Central memory CD8-positive, alpha-beta T cell (primary cell): ENCODE data around the gene ATL3.
"Not testable (repeated sequence)": the region's sequence is repeated elsewhere in the genome, so short reads cannot be mapped to it uniquely, and the experiment has no call there.

Experiments
- ATAC-seq: fragments of 150-1000 bp; cut with Tn5 transposase; replicated peaks from 2 replicates; pipeline ENCODE4 v1.10.0; 2022; ENCODE audit warnings: mild to moderate bottlenecking, moderate FRiP score, moderate number of reproducible peaks; ENCODE audit not compliant: poor library complexity, severe bottlenecking; ENCODE audit errors: extremely low read depth
- DNase-seq, 2 donors: peaks; one replicate each; pipeline ENCODE4 v3.0.0; 2021; ENCODE audit warnings: low spot score in 2 of 2
- H3K27ac Mint-ChIP-seq: one replicate; pipeline ENCODE4 v1.8.0; 2022; ENCODE audit warnings: low read depth, mild to moderate bottlenecking, moderate library complexity, mixed read lengths
- H3K27me3 Mint-ChIP-seq: one replicate; pipeline ENCODE4 v1.8.0; 2022; ENCODE audit warnings: mixed read lengths
- H3K36me3 Mint-ChIP-seq: one replicate; pipeline ENCODE4 v1.8.0; 2022; ENCODE audit warnings: mild to moderate bottlenecking, moderate library complexity, mixed read lengths; ENCODE audit not compliant: insufficient read depth
- H3K4me1 Mint-ChIP-seq: one replicate; pipeline ENCODE4 v1.8.0; 2022; ENCODE audit warnings: mixed read lengths
- H3K4me3 Mint-ChIP-seq: one replicate; pipeline ENCODE4 v1.8.0; 2022; ENCODE audit warnings: mild to moderate bottlenecking, moderate library complexity, mixed read lengths
- H3K9me3 Mint-ChIP-seq: one replicate; pipeline ENCODE4 v1.8.0; 2022; ENCODE audit warnings: mixed read lengths

The ATL3 gene

DNA sequence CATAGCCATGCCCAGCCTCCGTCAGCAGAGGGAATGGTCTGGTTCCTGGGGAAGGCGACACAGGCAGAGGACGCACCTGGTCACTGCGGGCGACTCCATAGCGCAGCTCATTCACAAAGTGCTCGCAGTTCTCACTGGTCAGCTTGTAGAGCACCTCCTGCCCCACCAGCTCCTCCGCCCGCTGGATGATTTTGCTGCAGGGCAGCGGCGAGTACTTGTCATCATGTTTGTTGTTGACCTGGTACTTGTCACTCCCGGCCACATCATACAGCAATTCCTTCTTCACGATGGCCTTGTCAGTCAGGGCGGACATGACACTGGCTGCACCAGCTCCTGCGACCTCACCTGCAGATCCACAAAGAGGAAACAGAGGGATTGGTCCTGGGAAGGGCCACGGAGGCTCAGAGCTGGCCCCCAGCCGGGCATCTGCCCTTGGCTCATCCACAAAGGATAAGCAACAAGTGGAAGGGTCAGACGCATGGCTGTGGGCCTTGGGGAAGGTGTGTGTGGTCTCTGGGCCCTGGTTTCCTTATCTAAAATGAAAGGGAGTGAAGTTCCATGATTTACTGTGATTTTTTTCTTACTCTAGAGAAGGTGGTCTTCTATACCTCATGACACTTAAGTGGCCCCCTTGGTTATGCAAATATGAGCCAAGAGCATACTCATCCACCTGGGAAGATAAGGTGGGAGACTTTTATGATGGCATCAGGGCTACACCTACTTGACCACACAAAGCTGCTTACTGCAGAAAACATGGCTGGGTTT, 81.0 kb downstream of the ATL3 start:
- peaks cover 19% of the 10 kb centered on the region for H3K4me1 Mint-ChIP-seq
- H3K9me3 Mint-ChIP-seq = no peaks in the 10 kb centered on the region
- peaks cover 24% of the 10 kb centered on the region for H3K36me3 Mint-ChIP-seq
- no peak overlapping the region for H3K27ac Mint-ChIP-seq
- ATAC-seq = no peak
- no peak overlapping the region for H3K4me3 Mint-ChIP-seq
- no peak for DNase-seq
- no peaks in the 10 kb centered on the region for H3K27me3 Mint-ChIP-seq

DNA sequence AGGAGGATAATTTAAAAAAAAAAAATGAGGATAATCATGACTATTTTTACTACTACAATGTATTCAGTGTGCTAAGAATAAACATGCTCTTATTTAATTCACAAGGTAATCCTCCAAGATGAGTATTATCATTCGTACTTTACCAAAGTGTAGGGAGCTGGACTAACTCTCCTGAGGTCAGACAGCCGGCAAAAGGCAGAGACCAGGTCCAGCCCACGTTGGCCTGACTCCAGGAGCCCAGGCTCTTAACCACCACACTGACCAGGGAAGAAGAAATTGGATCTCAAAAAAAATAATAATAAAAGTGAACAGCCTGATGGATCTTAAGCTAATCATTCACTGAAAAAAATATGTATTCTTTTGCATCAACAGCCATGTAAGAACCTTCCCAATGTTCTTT, 82.2 kb downstream of the ATL3 start:
- H3K9me3 Mint-ChIP-seq = no peaks in the 10 kb centered on the region
- peak overlapping the region; percentile 17 for H3K27ac Mint-ChIP-seq
- DNase-seq = no peak
- H3K36me3 Mint-ChIP-seq = peaks cover 24% of the 10 kb centered on the region
- no peaks in the 10 kb centered on the region for H3K27me3 Mint-ChIP-seq
- peaks cover 14% of the 10 kb centered on the region for H3K4me1 Mint-ChIP-seq
- H3K4me3 Mint-ChIP-seq = no peak overlapping the region
- ATAC-seq = no peak

DNA sequence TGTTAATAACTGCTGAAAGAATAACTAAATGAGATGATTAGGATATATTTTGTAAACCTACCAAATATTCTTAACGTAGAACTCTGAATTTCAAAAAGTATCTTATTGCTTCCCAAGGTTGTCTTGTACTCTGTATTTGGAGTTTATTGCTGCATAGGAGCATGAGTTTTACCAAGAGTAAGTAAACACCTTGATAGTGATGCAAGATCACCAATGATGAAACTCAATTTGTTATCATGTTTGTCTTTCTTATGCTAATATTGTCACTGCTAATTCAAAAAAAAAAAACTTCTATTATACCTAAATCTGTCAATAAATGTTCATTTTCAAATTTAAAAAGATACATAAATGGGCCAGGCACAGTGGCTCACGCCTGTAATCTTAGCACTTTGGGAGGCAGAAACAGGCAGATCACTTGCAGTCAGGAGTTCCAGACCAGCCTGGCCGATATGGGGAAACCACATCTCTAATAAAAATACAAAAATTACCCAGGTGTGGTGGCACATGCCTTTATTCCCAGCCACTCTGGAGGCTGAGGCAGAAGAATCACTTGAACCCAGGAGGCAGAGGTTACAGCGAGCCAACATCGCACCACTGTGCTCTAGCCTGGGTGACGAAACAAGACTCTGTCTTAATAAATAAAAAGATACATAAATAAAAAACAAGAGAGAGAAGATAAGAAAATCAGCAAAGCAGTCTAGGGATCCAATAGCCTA, 84.6 kb downstream of the ATL3 start:
- no peak overlapping the region for H3K4me3 Mint-ChIP-seq
- H3K4me1 Mint-ChIP-seq = peaks cover 29% of the 10 kb centered on the region
- H3K9me3 Mint-ChIP-seq = peaks cover 4% of the 10 kb centered on the region
- DNase-seq (no peak), ATAC-seq (no peak)
- H3K27ac Mint-ChIP-seq = no peak overlapping the region
- H3K36me3 Mint-ChIP-seq = peaks cover 24% of the 10 kb centered on the region
- no peaks in the 10 kb centered on the region for H3K27me3 Mint-ChIP-seq

DNA sequence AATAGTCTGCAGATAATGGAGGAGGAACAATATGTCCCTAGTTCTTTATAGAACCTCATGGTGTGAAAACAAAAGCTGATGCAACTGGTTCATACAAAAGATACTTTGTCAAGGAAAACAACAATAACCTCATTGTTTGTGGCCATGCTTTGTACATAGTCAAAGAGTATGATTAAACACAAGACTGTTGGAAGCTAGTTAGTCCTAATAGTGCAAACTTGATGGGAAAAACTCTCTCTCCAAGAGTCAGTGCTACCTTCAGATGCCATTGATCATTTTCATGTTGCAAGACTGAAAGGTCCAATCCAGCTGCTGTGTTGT, 87.9 kb downstream of the ATL3 start:
- Mint-ChIP-seq H3K9me3 (peaks cover 7% of the 10 kb centered on the region), H3K36me3 (peaks cover 17% of the 10 kb centered on the region)

DNA sequence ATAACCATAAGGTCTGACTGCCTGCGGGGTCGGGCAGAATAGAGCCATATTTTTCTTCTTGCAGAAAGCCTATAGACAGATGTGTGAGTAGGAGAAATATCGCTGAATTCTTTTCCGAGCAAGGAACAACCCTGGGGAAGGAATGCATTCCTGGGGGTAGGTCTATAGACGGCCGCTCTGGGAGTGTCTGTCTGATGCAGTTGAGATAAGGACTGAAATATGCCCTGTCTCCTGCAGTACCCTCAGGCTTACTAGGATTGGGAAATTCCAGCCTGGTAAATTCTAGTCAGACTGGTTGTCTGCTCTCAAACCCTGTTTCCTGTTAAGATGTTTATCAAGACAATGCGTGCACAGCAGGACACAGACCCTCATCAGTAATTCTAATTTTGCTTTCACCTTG, 90.0 kb downstream of the ATL3 start:
- not testable (repeated sequence) for H3K4me3 Mint-ChIP-seq, H3K27me3 Mint-ChIP-seq, ATAC-seq, DNase-seq, H3K9me3 Mint-ChIP-seq
- peaks cover 12% of the 10 kb centered on the region for H3K36me3 Mint-ChIP-seq
- peak overlapping the region; percentile 88 for H3K27ac Mint-ChIP-seq
- H3K4me1 Mint-ChIP-seq = peaks cover 27% of the 10 kb centered on the region

More for the DNA sequence above, 87.9 kb downstream of the ATL3 start:
- peak overlapping the region; percentile 88 for H3K27ac Mint-ChIP-seq
- H3K4me1 Mint-ChIP-seq = peaks cover 27% of the 10 kb centered on the region
- ATAC-seq (no peak), DNase-seq (no peak)
- H3K4me3 Mint-ChIP-seq = peak overlapping the region; percentile 42
- no peaks in the 10 kb centered on the region for H3K27me3 Mint-ChIP-seq

DNA sequence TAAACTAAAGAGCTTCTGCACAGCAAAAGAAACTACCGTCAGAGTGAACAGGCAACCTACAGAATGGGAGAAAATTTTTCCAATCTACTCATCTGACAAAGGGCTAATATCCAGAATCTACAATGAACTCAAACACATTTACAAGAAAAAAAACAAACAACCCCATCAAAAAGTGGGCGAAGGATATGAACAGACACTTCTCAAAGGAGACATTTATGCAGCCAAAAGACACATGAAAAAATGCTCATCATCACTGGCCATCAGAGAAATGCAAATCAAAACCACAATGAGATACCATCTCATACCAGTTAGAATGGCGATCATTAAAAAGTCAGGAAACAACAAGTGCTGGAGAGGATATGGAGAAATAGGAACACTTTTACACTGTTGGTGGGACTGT, 92.3 kb downstream of the ATL3 start:
- not testable (repeated sequence) for DNase-seq, H3K4me3 Mint-ChIP-seq, H3K36me3 Mint-ChIP-seq, ATAC-seq, H3K9me3 Mint-ChIP-seq, H3K27ac Mint-ChIP-seq, H3K27me3 Mint-ChIP-seq
- H3K4me1 Mint-ChIP-seq = peaks cover 45% of the 10 kb centered on the region

DNA sequence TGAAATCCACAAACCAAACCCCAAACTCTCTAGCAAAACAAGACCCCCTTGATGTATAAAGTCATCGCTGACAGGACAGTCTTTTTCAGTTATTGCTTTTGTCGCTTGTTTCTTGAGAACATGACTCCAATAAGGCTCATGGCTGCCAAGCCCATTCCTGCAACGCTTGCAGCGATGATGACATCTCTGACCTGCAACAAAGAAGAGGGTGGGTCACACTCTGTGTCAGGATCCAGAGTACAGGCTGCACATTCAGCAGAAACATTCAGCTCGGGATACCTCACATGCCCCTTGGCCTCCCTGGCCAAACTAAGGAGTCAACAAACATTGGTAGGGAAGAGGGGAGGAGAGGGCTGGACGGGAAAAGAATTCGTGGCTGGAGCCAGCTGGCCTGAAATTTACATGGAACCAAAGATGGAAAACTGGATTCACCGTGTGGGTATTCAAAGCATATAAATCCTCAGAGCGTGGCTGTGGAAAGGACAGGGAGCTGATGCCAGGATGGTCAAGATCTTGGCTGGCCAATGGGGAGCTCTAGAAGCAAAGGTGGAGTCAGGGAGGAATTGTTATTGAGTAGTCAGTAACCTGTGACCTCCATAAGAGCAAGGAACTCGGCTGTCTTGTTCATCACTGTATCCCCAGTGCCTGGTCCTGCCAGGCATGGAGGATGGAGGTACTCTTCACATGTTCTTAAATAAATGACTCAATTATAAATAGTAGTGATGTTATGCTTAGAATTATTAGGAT, 96.1 kb downstream of the ATL3 start:
- Mint-ChIP-seq H3K36me3 (peaks cover 5% of the 10 kb centered on the region), H3K4me1 (peaks cover 32% of the 10 kb centered on the region), H3K4me3 (peak overlapping the region; percentile 72), H3K9me3 (no peaks in the 10 kb centered on the region), H3K27ac (peak overlapping the region; percentile 96), H3K27me3 (no peaks in the 10 kb centered on the region)
- DNase-seq (no peak), ATAC-seq (no peak)
